Neural progenitor cell (in vitro differentiated cells): Measurements from ENCODE around the gene SEPTIN12.

Source experiments
- CTCF ChIP-seq: fragments of 200-600 bp; sonication (generic); IDR thresholded peaks from 2 replicates; pipeline ENCODE4 v1.5.1; 2017; ENCODE audit warnings: antibody characterized with exemption, mild to moderate bottlenecking
- EZH2 ChIP-seq: fragments of 200-600 bp; sonication (generic); IDR thresholded peaks from 2 replicates; pipeline ENCODE4 v1.6.1; 2017; ENCODE audit warnings: antibody characterized with exemption, mild to moderate bottlenecking, moderate library complexity
- EZH2phosphoT487 ChIP-seq: fragments of 200-600 bp; sonication (generic); IDR thresholded peaks from 2 replicates; pipeline ENCODE4 v1.6.1; 2017; ENCODE audit warnings: antibody characterized with exemption

- TF ChIP-seq CTCF = no peak
- no peak for TF ChIP-seq EZH2
- TF ChIP-seq EZH2phosphoT487 = no peak
Observed at GRCh38 chr16:4752351-4753100, 35.6 kb downstream of the SEPTIN12 start.
